ENCODE measurements around the gene IER3IP1.
A peak's percentile ranks its signal among the peaks of the same experiment; 100 is the strongest.
"Not testable (repeated sequence)": the region's sequence is repeated elsewhere in the genome, so short reads cannot be mapped to it uniquely, and the experiment has no call there.

Gene IER3IP1, protein sequence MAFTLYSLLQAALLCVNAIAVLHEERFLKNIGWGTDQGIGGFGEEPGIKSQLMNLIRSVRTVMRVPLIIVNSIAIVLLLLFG

DNA sequence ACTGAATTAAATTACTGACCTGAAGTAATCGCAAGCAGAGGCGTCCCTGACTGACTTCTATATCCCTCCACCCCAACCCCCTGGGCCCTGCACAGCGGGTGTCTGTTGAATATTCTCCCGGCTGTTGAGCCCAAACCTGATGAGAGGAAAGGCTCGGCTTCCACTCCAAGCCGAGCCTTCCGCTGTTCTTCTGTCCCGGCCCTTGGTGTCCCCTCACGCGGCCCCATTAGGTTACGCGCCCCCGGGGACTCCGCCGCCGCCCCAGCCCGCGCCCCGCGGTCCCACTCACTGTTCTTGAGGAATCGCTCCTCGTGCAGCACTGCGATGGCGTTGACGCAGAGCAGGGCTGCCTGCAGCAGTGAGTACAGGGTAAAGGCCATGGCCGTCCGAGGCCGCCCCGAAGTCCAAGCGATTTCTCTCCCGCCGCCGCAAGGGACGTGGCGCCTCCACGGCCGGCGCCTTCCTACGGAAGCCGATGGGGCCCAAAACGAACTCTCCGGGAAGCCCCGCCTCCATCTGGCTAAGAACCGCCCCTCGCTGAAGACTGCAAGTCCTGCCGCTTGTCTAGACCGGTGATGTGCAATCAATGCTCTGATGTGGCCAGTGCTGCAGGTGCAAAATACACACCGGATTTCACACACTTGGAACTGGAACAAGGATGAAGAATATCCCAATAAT, at the start of gene IER3IP1:
Gene IER3IP1 (minus strand): TSS at position 467 of the 678 bp plus-strand sequence. CDS start 87 bp downstream, at position 380.
- DNase-seq (ENCODE audit: low spot score): peak; percentile 75
- peak; percentile 59 for FAIRE-seq

DNA sequence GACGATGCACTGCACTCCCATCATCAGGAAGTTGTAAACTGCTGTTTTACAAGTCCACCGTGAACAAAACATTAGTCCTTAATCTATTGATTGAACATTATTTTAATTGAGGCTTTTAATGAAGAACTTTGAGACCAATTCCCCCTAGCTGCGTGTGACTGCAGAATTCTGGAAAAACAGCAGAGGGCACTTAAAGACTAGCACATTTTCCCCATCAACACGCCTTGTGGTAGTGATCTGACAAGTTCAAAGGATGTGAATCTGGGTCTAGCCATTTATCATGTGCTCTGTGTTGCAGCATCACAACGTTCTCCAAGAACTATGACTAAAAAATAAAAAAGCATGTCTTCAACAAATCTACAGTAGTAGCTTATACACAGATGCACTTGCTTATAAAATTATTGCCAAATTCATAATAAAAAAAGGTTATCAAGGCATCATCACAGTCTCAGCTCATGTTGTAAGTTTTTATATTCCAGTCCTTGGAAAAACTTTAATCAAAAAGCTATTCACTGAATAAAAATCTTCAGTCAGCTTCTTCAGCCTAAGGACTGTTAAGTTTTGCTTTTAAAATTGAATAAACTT, 39.5 kb upstream of the IER3IP1 start:
- DNase-seq (ENCODE audit: low spot score): no peak
- FAIRE-seq: no peak

DNA sequence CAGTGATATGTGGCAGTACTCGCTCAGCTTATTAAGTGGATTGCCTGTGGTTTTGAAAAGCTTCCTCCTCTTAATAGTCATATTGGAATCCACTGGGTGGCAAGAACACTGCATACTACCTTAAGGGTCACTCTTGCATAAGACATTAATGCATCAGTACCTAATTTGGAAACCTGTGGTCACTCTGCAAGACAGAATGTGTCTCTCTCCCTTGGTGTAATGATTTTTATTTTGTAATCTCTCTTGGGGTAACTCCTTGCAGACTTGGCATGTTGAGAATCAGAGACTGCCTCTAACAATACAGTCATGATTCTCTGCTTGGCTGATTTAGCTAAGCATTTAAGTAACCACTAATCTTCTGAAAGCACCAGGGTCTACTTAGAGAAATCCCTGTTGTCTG, 33.0 kb upstream of the IER3IP1 start:
- DNase-seq (ENCODE audit: low spot score): no peak

DNA sequence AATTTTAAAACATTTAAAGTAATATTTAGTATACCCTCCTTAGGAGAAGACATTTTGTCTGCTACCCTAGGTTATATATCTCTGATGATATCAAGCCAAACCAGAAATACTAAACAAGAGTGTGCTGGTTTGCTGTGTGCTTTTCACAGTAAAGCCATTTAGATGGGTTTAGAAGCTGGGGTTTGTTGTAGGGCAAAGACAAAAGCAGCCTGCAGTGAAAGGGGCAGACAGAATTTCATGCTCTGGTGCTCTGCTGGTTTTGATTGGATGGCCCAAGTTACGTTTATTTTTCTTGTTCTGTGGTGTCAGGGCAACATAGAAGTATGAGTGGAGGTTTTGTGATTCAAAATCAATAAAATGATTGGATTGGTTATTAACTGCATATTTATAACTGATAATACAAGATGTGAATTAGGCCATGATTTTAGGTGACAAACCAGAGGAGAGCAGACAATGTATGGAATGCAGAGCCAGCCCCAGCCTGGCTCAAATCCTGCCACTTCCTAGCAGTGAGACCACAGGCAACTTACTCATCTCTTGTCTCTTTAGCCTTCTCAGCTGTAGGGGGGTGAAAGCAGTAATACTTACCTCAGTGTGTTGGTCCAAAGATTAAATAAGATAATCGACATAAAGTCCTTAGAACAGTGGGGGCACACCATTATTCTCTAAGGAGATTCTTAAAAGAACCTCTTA, 30.9 kb upstream of the IER3IP1 start:
- no peak for FAIRE-seq

More for the DNA sequence above, 33.0 kb upstream of the IER3IP1 start:
- FAIRE-seq: no peak

DNA sequence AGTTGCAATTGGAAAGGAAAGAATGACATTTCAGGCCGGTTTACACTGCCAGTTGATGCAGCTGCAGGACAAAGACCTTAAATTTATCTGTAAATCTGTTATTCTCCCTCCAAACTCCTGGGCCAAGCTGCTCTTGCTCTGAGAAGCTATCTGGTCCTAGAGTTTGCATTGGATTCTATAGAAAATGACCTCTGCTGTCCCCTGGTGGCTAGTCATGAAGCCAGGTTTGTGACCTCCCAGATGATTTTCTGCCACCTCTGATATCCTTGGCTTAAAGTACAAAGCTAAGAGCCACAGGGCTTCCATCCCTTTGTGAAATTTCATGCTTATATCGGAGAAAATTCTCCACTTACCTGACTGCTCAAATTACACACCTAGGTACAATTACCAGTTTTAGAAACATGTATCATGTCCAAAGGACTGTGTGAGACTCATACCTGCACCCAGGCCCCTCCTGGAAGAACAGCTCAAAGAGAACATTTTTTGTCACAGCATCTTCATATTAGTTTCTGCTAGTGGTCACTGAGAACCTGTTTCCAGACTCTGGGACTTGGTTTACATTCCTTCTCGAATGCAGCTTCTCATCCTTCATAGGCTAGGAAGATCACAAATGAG, 28.9 kb upstream of the IER3IP1 start:
- DNase-seq (ENCODE audit: low spot score): peak; percentile 20
- no peak for FAIRE-seq

More for the DNA sequence above, 30.9 kb upstream of the IER3IP1 start:
- no peak for DNase-seq (ENCODE audit: low spot score)

DNA sequence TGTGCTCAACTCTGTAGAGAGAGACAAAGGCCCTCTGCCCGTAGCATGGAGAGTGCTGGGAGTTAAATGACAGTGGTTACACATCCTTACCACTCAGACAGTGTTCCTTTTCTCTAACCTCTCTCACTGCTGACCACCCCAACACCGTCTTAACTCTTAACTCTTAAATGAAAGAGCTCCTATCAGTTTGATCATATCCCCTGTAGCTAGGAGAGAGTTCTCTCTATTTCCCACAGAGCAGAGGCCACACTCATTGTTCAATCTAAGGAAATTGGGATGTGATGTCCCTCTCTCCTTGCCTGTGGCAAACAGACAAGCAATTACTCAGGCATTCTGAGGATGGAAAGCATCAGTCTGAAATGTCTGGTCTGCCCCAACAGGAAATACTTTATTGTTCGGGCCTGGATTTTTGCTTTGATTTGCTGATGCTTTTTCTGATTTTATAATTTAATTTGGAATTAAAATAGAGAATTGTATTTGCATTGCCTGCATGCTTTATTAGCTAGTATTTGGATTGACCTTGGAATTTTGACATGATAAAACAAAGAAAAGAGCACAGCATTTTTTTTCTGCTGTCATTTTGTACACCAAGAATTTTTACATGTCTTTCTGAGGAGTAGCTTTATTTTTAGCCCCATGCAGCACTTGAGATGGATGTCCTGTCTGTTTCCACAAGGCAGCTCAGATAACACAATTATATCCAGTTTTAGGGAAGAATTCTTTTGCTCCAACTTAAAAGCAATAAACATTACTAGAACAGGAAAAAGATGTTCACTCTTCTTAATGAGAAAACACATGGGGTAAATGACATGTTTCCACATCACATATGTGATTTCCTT, 27.7 kb upstream of the IER3IP1 start:
- DNase-seq (ENCODE audit: low spot score): no peak
- no peak for FAIRE-seq

DNA sequence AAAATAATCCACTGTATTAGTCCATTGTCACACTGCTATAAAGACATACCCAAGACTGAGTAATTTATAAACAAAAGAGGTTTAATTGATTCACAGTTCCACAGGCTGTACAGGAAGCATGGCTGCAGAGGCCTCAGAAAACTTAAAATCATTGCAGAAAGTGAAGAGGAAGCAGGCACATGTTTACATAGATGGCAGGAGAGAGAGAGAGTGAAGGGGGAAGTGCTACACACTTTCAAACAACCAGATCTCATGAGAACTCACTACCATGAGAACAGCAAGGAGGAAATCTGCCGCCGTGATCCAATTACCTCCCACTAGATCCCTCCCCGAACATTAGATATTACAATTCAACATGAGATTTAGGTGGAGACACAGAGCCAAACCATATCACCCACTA, 19.8 kb upstream of the IER3IP1 start:
- FAIRE-seq; DNase-seq (ENCODE audit: low spot score): not testable (repeated sequence)

DNA sequence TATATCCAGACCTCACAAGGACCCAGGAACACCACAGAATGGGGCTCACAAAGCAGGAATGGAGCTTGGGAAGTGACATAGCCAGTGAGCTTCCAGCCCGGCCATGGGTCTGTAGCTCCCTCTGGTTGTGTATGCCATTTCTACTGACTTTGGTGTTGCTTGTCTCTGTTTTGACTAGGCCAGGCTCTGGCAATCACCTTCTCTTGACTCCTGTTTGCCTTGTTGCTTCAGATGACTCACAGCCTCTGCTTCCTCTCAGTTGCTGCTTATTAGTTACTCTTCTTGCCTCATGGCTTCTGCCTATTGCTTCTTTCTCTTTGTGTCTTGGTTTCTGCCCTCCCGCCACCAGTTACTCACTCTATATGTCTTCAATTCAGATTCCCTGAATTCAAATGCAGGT, 15.8 kb upstream of the IER3IP1 start:
- FAIRE-seq (no peak), DNase-seq (ENCODE audit: low spot score) (no peak)

DNA sequence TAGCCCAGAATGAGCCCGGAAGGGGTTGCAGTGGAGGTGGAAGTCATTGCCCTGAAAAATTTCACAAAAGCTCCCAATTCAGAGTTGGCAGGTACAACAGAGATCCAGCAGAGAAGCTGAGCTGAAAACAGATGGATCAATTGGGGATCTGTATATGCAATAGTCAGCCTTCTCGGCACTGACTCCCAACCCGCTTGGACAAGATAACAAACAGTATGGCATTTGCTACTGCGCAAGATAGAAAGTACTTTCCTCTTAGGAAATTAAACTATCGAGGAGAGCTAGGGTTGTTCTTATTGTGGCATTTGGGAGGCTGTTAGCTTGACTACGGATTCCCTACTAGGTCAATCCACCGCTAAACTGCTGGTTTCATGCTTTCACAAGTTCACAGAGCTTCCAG, 11.6 kb upstream of the IER3IP1 start:
- no peak for FAIRE-seq
- no peak for DNase-seq (ENCODE audit: low spot score)

DNA sequence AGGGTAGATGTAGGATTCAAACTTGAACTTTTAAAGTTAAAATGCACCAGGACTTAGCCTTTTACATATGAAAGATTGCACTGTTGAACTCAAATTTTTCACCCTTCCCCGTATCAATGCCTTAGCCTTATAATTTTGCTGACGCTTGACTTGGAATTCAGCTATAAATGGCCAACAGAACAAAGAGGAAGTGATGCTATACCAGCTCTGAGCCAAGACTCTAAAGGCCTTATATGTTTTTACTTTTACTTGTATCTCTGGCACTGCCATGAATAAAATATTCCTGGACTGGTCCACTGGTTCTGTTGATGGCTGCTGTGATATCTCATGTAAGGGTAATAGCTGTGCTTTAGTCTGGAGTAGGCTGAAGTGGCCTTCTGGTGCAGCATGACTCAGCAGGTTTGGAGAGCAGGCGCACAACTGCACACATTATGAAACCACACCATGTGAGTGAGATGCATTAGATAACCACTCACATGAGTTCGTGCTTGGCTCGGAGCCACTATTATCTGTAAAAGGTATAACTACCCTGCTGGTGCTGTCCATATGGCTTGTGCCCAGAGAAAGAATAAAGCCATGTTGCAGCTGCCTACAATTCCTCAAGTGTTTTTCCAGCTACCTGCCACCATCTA, 8.4 kb upstream of the IER3IP1 start:
- peak; percentile 13 for DNase-seq (ENCODE audit: low spot score)
- no peak for FAIRE-seq

DNA sequence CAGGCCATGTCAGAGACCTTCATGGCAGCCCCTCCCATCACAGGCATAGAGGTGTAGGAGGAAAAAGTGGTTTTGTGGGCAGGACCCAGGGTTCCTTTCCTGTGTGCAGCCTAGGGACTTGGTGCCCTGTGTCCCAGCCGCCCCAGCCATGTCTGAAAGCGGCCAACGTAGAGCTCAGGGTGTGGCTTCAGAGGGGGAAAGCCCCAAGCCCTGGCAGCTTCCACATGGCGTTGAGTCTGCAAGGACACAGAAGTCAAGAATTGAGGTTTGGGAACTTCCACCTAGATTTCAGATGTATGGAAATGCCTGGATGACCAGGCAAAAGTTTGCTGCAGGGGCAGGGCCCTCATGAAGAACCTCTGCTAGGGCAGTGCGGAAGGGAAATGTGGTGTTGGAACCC, 6.0 kb upstream of the IER3IP1 start:
- not testable (repeated sequence) for DNase-seq (ENCODE audit: low spot score)

DNA sequence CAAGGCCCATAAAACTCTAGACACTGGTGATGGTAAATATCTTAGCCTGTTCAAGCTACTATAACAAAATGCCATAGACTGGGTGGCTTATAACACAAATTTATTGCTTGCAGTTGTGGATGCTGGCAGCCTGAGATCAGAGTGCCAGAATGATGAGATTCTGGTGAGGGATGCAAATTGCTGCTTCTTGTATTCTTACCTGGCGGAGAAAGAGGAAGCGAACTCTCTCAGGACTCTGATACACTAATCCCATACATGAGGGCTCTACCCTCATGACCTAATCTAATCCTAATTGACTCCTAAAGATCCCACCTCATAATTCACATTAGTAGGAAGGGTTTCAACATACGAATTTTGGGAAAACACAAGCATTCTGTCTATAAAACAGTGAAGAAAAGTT, 4.6 kb upstream of the IER3IP1 start:
- no peak for DNase-seq (ENCODE audit: low spot score)
- FAIRE-seq: no peak

More for the DNA sequence above, 6.0 kb upstream of the IER3IP1 start:
- FAIRE-seq: not testable (repeated sequence)

DNA sequence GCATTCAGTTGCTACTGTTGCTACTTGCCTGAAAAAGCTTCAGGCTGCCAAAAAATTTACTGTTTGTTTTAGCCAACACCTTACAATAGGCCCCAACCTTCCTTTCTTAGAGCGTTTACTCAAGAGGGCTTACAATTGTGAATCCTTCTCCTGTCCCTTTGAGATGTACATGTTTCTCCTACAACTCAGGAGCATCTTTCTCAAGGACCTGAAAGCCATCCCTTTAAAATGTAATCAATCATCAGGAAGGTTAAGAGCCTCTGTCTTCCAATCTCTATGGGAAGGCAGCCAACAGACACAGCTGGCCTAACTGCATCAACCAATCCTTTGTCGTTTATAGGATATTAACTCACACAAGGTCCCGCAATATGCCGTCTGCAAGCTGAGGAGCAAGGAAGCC, 3.4 kb upstream of the IER3IP1 start:
- no peak for FAIRE-seq
- no peak for DNase-seq (ENCODE audit: low spot score)

DNA sequence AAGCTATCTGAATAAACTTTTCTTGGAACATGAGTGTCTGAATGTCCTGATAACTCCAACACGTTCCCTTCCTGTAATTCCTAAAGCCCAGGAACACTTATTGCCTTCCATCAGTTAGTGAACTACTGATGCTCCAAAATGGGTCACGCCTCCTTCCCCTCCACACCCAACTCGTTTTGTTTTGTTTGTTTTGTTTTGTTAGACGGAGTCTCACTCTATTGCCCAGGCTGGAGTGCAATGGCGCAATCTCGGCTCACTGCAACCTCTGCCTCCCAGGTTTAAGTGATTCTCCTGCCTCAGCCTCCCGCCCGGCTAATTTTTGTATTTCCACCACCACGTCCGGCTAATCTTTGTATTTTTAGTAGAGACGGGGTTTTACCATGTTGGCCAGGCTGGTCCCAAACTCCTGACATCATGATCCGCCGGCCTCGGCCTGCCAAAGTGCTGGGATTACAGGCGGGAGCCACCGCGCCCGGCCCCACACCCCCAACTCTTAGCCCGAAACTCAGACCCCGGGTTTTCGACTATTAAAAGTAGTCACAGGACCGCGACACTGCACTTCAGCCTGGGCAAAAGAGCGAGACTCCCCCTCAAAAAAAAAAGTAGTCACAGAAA, 774 bp downstream of the IER3IP1 start:
- DNase-seq (ENCODE audit: low spot score): no peak
- FAIRE-seq: no peak

DNA sequence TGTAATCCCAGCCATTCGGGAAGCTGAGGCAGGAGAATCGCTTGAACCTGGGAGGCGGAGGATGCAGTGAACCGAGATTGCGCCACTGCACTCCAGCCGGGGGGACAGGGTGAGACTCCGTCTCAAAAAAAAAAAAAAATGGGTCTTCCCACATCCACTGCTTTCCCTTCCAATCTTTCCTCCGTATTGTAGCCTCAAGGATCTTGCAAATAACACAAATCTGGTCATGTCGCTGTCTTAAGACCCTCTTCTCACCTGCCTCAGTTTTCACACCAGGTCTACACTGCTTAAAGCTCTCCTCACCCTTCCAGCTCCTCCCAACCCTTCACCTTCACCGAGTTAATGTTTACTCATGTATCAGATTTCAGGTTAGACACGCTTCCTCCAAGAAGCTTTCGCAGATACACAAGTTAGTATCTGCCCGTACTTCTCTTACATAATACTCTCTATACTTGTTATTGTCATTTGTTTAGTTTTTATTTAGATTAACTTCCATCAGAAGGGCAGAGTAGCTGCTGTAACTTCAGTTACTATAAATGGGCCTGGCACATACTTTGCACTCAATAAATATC, 1.5 kb downstream of the IER3IP1 start:
- FAIRE-seq (no peak), DNase-seq (ENCODE audit: low spot score) (no peak)

DNA sequence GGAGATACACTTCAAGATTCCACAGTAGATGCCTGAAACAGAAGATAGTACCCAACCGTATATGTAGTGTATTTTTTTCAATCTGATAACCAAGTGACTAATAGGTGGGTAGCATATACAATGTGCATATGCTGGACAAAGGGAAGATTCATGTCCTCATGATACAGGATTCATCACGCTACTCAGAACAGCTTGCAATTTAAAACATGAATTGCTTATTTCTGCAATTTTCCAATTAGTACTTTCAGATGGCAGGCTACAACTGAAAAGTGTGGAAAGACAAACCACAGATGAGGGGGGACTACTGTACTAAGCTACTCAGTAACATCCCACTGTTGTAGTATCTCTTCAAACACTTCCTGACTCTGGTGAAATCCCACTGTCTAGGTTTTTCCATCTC, 3.7 kb downstream of the IER3IP1 start:
- DNase-seq (ENCODE audit: low spot score): no peak
- no peak for FAIRE-seq

DNA sequence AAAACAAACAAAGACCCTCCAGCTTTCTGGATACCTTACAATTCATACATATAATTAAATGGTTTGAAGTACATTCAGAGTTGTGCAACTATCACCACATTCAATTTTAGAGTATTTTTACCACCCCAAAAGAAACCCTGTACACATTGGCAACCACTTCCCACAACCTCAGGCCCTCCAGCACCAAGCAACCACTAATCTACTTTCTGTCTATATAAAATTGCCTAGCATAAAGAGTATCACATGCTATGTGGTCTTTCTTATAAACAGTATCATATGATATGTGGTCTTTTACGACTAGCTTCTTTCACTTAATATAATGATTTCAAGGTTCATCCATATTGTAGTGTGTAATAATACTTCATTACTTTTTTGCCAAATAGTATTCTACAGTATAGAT, 7.3 kb downstream of the IER3IP1 start:
- no peak for FAIRE-seq
- DNase-seq (ENCODE audit: low spot score): no peak

DNA sequence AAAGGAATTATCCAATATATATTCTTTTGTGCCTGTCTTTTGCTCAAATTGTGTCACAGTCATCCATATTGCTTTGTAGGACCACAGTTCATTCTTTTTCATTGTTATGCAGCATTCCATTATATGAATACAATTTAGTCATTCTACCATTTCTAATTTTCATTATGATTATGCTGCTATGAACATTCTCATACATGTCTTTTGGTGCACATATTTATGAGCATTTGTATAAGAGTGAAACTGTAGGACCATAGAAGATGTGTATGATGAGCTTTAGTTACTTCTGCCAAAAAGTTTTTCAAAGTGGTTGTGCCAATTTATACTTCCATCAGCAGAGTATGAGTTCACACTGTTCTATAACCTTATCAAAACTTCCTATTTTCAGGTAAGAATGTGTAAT, 7.7 kb downstream of the IER3IP1 start:
- no peak for FAIRE-seq
- no peak for DNase-seq (ENCODE audit: low spot score)

DNA sequence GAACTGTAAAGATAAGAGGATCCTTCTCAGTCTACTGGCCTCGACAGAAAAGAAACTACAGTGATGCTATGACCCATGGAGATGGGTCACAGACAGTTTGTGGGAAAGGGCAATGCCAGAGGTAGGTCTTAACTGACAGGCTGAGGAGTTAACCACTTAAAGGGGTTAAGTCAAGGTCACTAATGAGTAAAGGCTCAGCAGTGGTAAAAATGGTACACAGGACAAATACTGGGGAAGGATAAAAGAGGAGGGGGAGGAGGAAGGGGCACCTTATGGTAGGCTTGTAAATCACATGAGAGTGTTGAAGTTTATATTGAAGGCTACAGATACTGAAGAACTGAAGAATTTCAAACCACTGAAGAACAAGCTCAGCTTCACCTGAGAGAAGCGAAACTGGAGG, 9.9 kb downstream of the IER3IP1 start:
- DNase-seq (ENCODE audit: low spot score): peak; percentile 76
- FAIRE-seq: peak; percentile 96

DNA sequence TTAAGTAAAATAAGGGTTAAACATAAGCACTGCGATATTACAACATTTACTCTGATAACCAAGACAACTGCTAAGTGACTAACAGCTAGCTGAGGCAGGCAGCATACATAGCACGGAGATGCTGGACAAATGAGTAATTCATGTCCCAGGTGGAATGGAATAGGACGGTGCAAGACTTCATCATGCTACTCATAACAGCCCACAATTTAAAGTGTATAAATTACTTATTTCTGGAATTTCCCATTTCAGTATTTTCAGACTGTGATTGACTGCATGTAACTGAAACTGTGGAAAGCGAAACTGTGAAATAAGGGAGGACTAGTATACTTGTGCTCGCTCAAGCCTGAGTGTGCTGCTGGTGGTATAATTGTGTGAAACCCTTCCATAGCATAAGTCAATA, 12.9 kb downstream of the IER3IP1 start:
- FAIRE-seq (peak; percentile 94), DNase-seq (ENCODE audit: low spot score) (peak; percentile 94)

Data from RCC 7860 (cell line).